HG03066 (cell line): ENCODE results near the gene KCNMA1.
"Not testable (repeated sequence)": the region's sequence is repeated elsewhere in the genome, so short reads cannot be mapped to it uniquely, and the experiment has no call there.

ENCODE experiments used
- ATAC-seq: cut with Tn5 transposase; IDR thresholded peaks from one replicate; pipeline ENCODE4 v1.9.1; 2021; ENCODE audit warnings: low read depth; ENCODE audit not compliant: unreplicated experiment

KCNMA1 gene

DNA sequence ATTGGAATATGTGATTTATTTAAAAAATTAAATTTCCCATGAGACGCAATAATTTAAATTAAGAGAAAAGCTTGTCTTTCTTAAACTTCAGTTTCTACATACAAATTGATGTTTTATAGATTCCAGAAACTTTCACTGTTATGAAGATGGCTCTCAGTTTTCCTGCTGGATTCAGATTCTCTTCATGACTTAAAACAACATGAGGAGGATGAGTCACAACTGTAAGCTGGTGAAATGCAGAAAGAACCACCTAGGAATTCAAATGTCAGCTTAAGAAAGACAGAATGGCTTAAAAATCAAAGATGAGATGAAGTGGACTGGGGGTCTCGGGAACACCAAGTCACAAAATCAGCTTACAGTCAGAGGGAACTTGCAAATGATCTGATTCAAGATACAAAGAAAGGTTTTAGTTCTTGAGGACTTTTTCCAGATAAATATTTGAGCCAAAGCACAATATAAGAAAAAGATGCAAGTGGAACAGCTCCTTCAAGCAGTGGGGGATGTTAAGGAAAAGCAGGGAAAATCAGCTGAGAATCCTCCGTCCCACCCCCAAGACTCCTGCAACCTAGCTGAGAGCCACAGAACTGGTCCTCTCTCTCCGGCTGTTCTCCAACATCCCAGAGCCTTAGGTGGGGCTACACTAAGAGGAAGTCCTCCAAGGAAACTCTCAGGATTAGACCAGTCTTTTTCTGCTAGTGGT lies 279.8 kb downstream of the KCNMA1 start:
- no peak for ATAC-seq

DNA sequence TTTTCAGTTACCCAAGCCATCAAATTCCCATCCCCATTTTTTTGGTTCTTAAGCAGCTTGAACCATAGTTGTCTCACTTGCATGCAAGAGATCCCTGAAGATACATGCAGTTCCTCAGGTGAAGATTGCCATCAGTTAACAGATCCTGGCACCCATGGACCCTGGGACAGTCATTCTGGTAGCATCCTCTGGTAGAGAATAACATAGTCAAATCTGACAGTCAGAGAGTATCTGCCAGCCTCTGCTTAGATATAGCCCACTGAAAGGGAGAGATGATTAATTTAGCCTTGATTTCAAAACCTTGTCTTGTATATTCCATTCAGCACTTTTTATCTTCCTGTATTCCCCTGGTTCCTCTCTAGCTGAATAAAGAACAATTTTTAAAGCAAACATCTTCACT lies 280.4 kb downstream of the KCNMA1 start:
- ATAC-seq, result no peak

DNA sequence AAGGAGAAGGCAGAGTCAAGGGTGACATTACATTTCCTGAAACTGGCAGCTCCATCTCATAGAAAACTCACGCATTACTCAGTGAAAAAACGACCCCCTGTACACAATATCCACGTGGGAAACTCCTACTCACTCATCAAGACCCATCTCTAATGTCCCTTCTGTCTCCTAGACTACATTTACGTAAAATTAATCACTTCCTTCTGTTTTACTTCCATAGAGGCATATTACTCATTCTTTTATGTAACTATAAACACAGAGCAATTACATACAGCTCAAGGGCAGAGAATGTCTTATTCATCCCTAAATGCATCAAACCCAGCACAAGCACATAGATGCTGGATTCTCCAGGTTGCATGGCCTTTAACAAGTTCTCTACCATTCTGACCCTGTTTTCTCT lies 281.8 kb downstream of the KCNMA1 start:
- no peak for ATAC-seq

DNA sequence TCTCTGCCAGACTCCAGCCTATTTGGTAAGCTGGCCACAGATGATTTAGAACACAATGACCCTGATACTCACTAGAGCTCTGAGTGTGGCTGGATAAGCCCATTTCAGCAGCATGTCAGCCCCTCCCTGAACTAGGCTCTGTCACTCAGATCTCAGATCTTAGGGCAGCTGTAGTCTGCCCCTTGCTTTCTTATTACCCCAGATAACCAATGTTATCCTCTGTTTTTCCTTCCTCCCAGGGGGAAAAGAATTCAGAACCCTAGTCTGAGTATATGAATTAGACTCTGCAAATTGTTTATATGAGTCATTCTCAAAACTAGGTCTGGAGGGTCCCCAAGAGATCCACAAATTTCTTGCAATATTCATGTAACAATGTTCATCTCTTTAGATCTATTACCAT lies 286.2 kb downstream of the KCNMA1 start:
- no peak for ATAC-seq

DNA sequence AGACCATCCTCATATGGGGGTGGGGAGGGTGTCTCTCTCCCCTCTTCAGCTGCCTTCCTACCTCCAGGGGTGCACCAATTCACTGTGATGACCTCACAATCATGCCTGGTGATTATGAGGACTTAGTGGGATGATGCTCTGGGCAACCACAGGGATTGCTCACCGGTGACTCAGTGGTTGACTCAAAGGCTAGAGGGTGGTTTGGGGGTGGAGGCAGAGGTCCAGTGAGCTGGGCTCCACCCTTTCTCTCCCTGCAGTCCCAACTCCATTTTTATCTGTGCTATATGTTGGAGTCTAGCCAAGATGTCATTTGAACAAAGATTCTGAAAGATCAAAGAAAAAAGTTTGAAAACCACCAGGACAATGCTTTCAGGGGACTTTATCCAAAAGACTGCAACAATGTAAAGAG lies 286.9 kb downstream of the KCNMA1 start:
- no peak for ATAC-seq

DNA sequence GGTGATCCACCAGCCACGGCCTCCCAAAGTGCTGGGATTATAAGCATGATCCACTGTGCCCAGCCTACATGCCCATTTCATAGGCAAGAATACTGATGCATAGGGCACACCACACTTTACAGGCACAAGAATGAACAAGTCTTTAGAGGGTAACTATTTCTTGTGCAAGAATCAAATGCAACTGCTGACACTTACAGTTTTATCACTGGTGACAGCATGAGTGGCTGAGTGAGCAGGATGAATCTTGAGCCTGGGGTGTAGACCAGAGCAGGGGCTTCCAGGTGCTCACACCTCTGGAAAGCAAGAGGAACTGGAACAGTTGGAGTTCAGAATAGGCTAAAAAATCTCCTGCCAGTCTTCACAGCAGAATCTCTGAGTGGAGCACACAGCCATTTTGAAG lies 287.5 kb downstream of the KCNMA1 start:
- ATAC-seq, result no peak

DNA sequence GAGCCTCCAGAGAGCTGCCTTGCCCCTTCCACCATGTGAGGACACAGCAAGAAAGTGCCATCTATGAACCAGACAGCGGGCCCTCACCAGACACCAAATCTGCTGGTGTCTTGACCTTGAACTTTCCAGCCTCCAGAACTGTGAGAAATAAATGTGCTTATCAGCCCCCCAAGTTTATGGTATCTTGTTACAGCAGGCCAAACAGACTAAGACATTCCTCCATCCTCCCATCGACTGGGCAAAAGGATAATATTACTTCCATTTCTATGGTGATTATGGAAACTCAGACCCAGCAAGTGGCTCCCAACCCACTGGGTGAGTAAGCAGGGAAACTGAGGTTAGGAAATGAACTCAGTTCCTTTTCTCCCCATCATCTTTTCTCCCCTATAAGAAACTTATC lies 288.4 kb downstream of the KCNMA1 start:
- no peak for ATAC-seq

DNA sequence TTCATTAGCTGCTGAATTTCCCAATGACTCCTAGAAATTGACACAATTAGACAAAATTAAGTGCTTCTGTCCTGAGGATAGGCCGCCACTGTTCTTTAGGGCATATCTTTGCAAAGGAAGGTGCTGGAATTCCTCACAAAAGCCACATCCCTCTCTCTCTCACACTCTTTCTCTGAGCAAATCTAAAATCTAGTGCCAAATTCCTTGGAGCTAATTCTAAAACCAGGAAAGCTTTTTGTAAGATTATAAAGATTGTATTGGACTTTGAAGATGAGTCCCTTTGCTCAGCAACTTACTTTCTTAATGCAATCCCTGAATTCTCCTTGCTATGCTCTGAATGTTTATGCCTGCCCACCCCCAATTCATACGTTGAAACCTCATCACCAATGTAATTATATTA lies 288.9 kb downstream of the KCNMA1 start:
- no peak for ATAC-seq

DNA sequence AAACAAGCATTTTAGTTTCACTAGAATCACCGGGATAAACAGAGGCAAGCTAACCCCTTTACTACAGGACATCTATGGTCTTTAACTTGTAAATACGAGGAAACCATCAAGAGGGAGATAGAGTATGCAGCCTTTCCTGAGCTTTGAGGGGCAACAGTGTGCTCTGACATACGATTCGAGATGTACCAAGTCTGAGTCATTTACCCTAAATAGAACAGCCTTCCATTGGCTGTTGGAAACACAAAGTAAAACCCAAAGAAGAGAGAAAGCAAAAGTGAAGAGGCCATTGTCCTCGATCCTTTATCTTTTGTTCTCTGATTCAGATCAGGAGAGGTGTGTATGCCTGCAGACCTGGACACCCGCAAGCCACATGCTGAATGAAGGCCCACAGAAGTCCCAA lies 289.5 kb downstream of the KCNMA1 start:
- ATAC-seq, result no peak

DNA sequence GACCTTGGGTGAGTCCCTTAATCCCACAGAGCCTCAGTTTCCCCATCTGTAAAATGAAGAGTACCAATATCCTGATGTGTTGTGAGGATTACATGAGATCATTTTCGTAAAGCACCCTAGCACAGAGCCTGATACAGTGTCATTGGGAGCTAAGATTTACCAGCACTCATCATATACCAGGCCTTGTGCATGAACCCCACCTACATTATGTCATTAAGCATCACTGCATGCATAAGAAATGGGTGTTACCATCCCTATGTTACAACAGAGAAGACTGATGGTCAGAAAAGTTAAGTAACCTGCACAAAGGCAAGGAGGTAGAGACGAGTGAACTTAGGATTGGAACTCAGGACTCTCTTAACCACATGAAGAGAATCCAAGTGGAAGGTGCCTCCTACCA lies 290.6 kb downstream of the KCNMA1 start:
- ATAC-seq, result no peak

DNA sequence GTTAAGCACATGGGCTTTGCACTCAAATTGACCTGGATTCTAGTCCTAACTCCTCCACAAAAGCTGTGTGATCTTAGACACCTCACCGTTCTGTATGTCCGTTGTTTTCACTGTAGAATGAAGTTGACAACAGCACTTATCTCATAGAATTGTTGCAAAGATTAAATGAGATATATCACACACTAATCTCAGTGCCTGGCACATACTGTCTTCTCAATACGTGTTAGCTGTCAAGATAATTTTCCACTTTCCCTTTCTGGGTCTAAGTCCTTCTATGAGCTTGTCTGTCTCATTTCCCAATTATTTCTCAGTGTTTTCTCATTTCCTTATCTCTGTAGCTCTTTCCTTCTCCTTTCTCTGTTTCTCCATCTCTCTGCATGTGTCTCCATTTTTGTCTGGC lies 296.6 kb downstream of the KCNMA1 start:
- ATAC-seq, result no peak

DNA sequence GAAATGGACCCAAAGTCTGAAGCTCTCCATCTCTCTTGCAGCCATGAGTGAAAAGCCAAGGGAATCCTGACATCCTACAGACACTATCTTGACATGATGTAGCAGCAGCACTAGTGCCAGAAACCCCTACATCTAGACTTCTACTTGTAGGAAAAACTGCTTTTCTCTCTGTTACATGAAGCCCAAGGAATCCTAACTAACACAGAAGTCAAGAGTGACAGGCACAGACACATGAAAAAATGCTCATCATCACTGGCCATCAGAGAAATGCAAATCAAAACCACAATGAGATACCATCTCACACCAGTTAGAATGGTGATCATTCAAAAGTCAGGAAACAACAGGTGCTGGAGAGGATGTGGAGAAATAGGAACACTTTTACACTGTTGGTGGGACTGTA lies 297.7 kb downstream of the KCNMA1 start:
- not testable (repeated sequence) for ATAC-seq

DNA sequence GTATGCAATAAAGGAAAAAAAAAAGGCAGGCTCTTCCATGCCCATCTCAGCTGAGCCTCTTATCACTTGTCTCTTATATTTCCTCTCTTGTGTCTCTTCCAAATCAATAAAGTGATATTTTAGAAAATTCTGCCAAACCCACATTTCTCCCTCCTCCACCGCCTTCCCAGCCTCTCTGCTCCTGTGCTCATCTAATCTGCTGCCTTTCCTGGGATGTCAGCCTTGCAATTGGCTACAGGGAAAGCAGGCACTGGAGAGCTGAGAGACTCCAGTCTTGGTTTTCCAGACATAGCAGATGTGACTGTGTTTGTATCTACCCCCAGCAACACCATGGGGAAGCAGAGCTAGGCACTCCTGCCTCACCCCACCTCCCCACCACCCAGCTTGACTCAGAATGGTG lies 298.4 kb downstream of the KCNMA1 start:
- ATAC-seq, result no peak

DNA sequence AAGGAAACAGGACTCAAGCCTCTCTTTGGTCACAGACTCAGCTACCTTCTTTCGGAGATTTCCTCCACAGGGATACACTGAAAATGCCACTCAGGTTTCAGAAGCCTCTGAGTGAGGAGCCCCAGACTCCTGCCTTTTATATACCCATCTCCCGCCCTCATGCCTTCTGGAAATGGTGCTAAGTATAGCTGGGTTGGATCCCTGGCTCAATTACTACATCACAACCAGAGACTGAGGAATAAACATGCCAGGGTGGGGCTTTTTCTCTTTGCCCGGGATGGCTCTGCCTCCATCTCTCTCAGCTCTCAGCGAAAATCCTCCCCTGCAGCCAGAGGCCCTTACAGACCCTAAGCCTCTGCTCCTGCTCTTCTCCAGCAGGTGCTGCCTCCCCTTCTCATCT lies 299.5 kb downstream of the KCNMA1 start:
- no peak for ATAC-seq

DNA sequence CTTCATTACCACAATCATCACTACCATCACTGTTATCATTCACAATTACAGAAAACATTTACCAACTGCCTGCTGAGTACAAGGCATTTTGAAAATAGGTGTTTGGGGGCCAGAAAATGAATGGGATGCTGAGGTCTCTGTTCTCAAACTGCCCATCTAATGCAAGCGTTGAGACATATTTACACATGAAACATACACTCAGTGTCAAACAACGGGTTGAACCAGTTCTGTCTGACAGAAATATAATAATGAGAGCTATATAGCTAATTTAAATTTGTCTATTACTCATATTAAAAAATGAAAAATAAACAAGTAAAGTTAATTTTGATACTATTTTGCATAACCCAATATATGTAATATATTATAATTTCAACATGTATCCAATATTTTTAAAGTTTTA lies 303.1 kb downstream of the KCNMA1 start:
- ATAC-seq, result no peak

DNA sequence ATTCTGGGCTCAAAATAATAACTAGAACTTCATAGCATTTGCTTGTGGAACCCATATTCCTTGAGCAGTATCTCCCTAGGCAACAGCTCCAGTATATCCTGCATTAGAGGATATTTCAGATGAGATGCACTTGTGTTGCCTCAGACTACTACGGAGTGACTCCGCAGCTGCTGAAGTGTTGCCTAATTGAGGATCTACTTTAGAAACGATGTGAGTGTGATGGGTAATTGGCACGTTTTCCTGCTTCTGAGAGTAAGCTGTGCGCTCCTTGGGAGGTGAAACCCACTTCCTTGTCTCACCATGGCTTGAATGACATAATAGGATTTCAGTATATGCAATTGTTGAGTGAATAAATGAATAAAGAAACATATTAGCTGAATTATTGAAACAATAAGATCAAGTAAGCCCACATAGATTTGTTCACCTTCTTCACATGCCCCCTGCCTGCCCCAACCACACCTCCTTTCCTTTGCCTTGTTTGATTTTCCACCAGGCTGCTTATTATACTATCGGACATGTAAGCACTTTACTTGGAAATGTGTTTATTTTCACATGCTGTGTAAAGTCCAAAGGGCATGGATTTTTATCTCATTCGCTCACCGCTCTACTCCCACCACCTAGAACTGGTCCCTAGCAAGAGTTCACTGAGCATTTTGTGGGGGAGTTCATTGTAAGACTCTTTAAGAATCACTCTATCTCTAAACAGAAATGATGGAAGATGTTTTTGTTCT lies 303.8 kb downstream of the KCNMA1 start:
- ATAC-seq, result no peak

DNA sequence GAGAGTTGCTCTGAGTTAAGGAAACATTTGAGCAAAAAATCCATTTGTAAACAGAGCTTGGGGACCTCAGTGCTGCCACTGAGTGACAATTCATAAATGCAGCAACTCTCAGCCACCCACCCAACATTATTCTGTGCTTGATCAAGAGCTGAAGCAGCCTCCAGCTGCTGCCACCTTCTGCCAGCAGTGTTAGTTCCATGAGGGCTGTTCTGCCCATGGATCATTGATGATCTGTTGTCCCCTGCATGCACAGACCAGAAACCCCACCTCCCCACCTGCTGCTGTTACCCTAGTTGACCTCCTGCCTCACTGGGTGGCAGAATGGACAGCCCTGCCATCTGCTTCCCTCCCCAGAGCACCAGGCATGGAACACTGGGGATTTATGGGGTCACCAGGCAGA lies 305.4 kb downstream of the KCNMA1 start:
- ATAC-seq, result no peak

DNA sequence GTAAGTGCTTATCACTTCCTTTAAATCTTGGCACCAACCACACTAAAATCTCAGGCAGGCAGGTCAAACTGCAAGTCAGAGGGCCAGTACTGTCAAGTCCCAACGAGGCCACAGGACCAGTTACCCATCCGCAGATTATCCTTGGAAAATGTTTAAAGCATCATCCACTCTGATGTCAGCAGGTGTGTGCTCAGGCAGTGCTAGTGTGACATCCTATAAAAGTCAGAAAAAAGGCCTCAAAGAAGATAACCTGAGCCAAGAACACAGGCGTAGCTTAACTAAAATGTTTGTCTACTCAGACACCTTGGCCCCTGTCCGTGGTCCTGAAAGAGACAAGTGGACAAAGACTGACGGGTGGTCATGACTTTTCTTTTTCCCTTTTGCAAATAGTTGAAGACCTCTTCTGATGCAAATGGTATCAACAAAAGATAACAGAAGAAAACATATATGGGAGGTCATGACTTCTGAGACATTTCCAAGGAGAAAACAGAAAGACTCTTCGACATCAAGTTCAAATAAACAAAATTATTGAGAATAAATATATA lies 309.3 kb downstream of the KCNMA1 start:
- ATAC-seq, result no peak

DNA sequence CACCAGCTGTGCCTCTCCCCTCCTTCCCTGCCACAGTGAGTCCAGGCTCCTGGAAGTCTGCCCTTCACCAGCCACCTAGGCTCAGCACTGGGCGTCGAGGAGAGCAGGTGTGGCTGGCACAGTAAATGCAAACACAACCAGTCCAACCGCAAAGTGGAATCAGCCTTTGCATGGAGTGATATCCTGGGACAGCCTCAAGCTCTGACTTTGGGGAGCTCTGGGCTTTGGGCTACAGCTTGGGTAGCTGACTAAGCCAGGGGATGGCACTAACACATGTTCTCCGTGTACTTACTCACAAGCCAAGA lies 312.4 kb downstream of the KCNMA1 start:
- ATAC-seq, result no peak

DNA sequence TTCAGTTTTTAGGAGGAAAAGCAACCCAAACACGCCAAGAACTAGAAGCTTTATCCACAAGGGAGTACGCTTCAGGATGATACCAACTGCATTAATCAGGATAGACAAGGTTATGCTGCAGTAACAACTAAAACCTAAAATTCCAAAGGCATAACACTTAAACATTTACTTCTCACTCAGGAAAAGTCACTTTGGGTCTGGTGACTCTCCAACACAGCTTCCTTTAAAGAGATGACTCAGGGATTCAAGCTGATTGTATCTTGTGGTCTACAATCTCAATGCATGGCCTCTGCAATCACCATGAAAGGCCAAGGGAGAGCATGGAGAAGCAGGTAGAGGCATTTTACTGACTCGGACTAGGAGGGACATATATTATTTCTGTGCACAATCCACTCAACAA lies 315.8 kb downstream of the KCNMA1 start:
- no peak for ATAC-seq

DNA sequence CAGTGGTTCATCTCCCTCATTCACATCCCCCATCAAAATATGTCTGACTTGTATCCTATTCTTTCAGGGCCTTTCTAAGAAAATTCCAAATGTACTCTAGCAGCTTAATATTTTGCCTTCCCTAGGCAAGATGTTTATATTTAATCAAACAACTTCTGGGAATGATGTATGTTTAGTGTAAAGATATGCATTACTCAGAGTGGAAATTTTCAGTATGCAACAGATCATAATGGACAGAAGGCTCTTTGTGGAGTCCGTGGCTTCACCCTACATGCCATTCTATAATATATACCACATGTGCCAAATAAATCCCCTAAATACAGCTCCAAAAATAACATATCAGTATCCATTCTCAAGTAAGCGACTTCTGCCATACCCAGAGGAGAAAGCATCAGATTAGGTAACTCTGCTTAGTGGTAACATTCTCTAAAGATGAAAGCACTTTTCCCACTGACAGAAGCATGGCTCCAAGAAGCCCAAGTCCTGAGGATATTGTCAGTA lies 316.6 kb downstream of the KCNMA1 start:
- no peak for ATAC-seq

DNA sequence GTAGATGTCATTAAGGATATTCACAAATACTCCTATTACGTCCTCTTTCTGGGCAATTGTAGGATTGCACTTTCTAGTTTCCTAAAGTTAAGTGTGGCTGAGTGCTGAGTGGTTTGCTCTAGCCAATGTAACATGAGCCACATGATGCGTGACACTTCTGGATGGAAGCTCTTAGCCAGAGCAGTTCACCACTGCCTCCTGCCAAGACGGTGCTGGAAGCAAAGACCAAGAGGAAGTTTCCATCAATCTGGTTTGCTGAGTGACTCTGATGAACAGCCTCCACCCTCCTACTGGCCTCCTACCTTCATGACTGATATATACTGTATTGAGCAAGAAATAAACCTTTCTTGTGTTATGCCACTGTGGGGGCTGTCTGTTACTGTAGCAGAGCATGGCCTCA lies 318.1 kb downstream of the KCNMA1 start:
- no peak for ATAC-seq
